ENCODE results near the gene CEP19.

CEP19 gene

GRCh38 chr3:196662711-196663571, 49.1 kb downstream of the CEP19 start:
- DNase-seq, result no peak

- no peak for DNase-seq
Measured at GRCh38 chr3:196662033-196662432, 50.0 kb downstream of the CEP19 start.

DNA sequence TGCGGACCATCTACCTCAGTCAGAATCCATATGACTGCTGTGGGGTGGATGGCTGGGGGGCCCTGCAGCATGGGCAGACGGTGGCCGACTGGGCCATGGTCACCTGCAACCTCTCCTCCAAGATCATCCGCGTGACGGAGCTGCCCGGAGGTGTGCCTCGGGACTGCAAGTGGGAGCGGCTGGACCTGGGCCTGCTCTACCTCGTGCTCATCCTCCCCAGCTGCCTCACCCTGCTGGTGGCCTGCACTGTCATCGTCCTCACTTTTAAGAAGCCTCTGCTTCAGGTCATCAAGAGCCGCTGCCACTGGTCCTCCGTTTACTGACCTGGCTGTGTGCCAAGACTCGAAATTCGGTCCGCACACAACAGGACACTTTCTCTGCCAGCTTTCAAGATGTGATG, 50.6 kb downstream of the CEP19 start:
- no peak for DNase-seq

GRCh38 chr3:196660381-196661166, 51.5 kb downstream of the CEP19 start:
- no peak for DNase-seq

DNA sequence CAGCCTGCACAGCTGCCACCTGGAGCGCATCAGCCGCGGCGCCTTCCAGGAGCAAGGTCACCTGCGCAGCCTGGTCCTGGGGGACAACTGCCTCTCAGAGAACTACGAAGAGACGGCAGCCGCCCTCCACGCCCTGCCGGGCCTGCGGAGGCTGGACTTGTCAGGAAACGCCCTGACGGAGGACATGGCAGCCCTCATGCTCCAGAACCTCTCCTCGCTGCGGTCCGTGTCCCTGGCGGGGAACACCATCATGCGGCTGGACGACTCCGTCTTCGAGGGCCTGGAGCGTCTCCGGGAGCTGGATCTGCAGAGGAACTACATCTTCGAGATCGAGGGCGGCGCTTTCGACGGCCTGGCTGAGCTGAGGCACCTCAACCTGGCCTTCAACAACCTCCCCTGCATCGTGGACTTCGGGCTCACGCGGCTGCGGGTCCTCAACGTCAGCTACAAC, 52.1 kb downstream of the CEP19 start:
- DNase-seq, result no peak
